ENCODE measurements around the gene CFAP65. TPM values are rescaled to one million over a fixed set of nuclear protein-coding genes. Genes with fewer than 3 reads are reported as not detected.

CFAP65 gene
- total RNA-seq, 1 experiment from 2014 or later, result 0.44 TPM

GRCh38 chr2:218984239-218985020 lies 56.9 kb downstream of the CFAP65 start:
- peaks cover 28% of the 10 kb centered on the region for H3K4me1 Mint-ChIP-seq
- H3K36me3 Mint-ChIP-seq, result no peaks in the 10 kb centered on the region
- no peaks in the 10 kb centered on the region for H3K9me3 Mint-ChIP-seq
- ATAC-seq (peak; percentile 7), DNase-seq (ENCODE audit: low spot score) (peak; percentile 54)
- ChIA-PET CTCF (interaction anchor here (0.7 to 5.7 kb wide), 7 partner anchors 10 to 108 kb away, joined by 4 to 158 read pairs (median 8); partner anchors contain the start of gene CRYBA2), POLR2A (no interaction called here)
- H3K4me3 Mint-ChIP-seq, result peak overlapping the region; percentile 71
- H3K27me3 Mint-ChIP-seq (ENCODE audit: low read depth), result peaks cover 98% of the 10 kb centered on the region
- no peak overlapping the region for H3K27ac Mint-ChIP-seq
- TF ChIP-seq ATF2 (CRISPR knock-in tag; IDR thresholded peaks at IDR 0.05; ENCODE audit: borderline replicate concordance, low read depth) (no peak), ETV6 (CRISPR knock-in tag; IDR thresholded peaks at IDR 0.05) (no peak), ZBTB21 (CRISPR knock-in tag; IDR thresholded peaks at IDR 0.05; ENCODE audit: borderline replicate concordance) (no peak), SMAD4 (CRISPR knock-in tag; IDR thresholded peaks at IDR 0.05) (no peak), ZNF532 (CRISPR knock-in tag; IDR thresholded peaks at IDR 0.05; ENCODE audit: borderline replicate concordance) (no peak), KAT7 (CRISPR knock-in tag; IDR thresholded peaks at IDR 0.05; ENCODE audit: borderline replicate concordance) (no peak), PREB (CRISPR knock-in tag; IDR thresholded peaks at IDR 0.05; ENCODE audit: borderline replicate concordance) (no peak), TP53 (CRISPR knock-in tag; IDR thresholded peaks at IDR 0.05) (no peak), ZBTB43 (CRISPR knock-in tag; IDR thresholded peaks at IDR 0.05) (no peak), ZNF219 (CRISPR knock-in tag; IDR thresholded peaks at IDR 0.05; ENCODE audit: borderline replicate concordance) (no peak), GRHL2 (CRISPR knock-in tag; IDR thresholded peaks at IDR 0.05; ENCODE audit: insufficient replicate concordance, severe bottlenecking) (no peak), SP1 (CRISPR knock-in tag; conservative IDR thresholded peaks at IDR 0.05) (no peak), GTF2I (CRISPR knock-in tag; conservative IDR thresholded peaks at IDR 0.05) (no peak), MXD4 (CRISPR knock-in tag; IDR thresholded peaks at IDR 0.05; ENCODE audit: borderline replicate concordance) (no peak), NFE2L1 (CRISPR knock-in tag; IDR thresholded peaks at IDR 0.05) (no peak), TCF7 (CRISPR knock-in tag; IDR thresholded peaks at IDR 0.05; ENCODE audit: low read depth) (no peak)

- no peak for ATAC-seq
- Mint-ChIP-seq H3K4me1 (peaks cover 29% of the 10 kb centered on the region), H3K9me3 (no peaks in the 10 kb centered on the region), H3K36me3 (no peaks in the 10 kb centered on the region), H3K4me3 (peak overlapping the region; percentile 46; the same call in 1 of the 2 replicates), H3K27me3 (ENCODE audit: low read depth) (peaks cover 98% of the 10 kb centered on the region), H3K27ac (no peak overlapping the region)
- CTCF ChIA-PET, result interaction anchor here (0.7 to 5.7 kb wide), 8 partner anchors 11 to 108 kb away, joined by 4 to 158 read pairs (median 8); partner anchors contain the start of gene CRYBA2
- no peak for TF ChIP-seq EMX1 (CRISPR knock-in tag; IDR thresholded peaks at IDR 0.05)
- TF ChIP-seq HMGA2 (CRISPR knock-in tag; IDR thresholded peaks at IDR 0.05), result no peak
- no peak for TF ChIP-seq NFATC4 (CRISPR knock-in tag; IDR thresholded peaks at IDR 0.05)
- TF ChIP-seq ZNF423 (CRISPR knock-in tag; IDR thresholded peaks at IDR 0.05), result no peak
- no peak for TF ChIP-seq ARID4B (CRISPR knock-in tag; IDR thresholded peaks at IDR 0.05; ENCODE audit: borderline replicate concordance)
- no peak for TF ChIP-seq TEAD1 (CRISPR knock-in tag; IDR thresholded peaks at IDR 0.05)
- TF ChIP-seq CDX4 (CRISPR knock-in tag; IDR thresholded peaks at IDR 0.05; ENCODE audit: borderline replicate concordance), result no peak
- no peak for DNase-seq (ENCODE audit: low spot score)
- POLR2A ChIA-PET, result no interaction called here
Measured at GRCh38 chr2:218983934-218984238, 57.4 kb downstream of the CFAP65 start.
